Erythroblast (primary cell): Measurements from ENCODE around the gene CEP170B.

Experiments used
- GATA1 ChIP-seq: IDR thresholded peaks from 2 replicates; pipeline ENCODE4 v1.6.1; 2011; ENCODE audit warnings: low read depth, mild to moderate bottlenecking, control low read depth, low read length, moderate library complexity
- POLR2A ChIP-seq: IDR thresholded peaks from 2 replicates; pipeline ENCODE4 v1.6.1; 2011; ENCODE audit warnings: mild to moderate bottlenecking, low read length

- TF ChIP-seq POLR2A (no peak), GATA1 (no peak)
These were observed 60.3 kb downstream of the CEP170B start for GRCh38 chr14:104925214-104925854.
